Fibroblast of the aortic adventitia (primary cell): ENCODE results near the gene TMEM235. TPM values are rescaled to one million over a fixed set of nuclear protein-coding genes. Genes with fewer than 3 reads are reported as not detected.

ENCODE experiments used
- DNase-seq: peaks from one replicate; pipeline ENCODE4 v3.0.0-alpha.2; 2010; ENCODE audit warnings: low read depth
- H3K4me3 ChIP-seq: 2 replicates; pipeline ENCODE4 v1.5.1; 2011; ENCODE audit warnings: low read depth, mild to moderate bottlenecking, control low read depth, low read length, moderate library complexity
- CTCF ChIP-seq: IDR thresholded peaks from 2 replicates; pipeline ENCODE4 v1.5.1; 2011; ENCODE audit warnings: mild to moderate bottlenecking, low read length, control low read depth, inconsistent platforms; ENCODE audit not compliant: insufficient read depth
- total RNA-seq: library from RNA; depleted of rRNA; stranded (reverse); fragments of >200 nt; gene quantifications from 2 replicates; pipeline ENCODE4 v1.2.3, GENCODE V29; 2012; ENCODE audit warnings: low replicate concordance

Gene TMEM235
- total RNA-seq, 1 donor, result not detected

DNA sequence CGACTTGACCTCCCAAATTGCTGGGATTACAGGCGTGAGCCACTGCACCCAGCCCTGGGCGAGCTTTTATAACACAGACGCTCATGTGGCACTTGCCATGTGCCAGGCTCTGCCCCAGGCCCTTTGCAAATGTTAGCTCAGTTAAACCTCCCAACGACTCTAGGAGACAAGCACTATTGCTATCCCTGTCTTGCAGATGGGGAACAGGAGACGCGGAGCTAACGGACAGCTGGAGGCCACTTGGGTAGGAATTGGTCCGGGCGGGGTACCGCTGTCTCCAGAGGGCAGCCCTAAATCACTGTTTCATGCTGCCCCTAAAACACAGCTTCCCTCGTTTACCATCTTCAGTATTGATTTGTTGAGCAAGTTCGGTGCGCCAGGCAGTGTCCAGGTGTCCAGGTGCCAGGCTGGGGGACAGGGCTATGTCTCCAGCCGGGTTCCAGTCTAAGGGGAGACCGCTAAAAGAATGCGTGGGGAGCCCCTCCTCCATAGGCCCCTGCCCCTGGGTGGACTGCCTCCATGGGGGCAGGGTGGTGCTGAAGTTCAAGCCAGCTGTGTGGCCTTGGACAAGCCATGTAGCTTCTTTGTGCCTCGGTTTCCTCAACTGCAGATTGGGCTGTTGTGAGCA lies 23.7 kb downstream of the TMEM235 start:
- no peak for TF ChIP-seq CTCF
- DNase-seq, result no peak
- H3K4me3 ChIP-seq, result no peak overlapping the region

DNA sequence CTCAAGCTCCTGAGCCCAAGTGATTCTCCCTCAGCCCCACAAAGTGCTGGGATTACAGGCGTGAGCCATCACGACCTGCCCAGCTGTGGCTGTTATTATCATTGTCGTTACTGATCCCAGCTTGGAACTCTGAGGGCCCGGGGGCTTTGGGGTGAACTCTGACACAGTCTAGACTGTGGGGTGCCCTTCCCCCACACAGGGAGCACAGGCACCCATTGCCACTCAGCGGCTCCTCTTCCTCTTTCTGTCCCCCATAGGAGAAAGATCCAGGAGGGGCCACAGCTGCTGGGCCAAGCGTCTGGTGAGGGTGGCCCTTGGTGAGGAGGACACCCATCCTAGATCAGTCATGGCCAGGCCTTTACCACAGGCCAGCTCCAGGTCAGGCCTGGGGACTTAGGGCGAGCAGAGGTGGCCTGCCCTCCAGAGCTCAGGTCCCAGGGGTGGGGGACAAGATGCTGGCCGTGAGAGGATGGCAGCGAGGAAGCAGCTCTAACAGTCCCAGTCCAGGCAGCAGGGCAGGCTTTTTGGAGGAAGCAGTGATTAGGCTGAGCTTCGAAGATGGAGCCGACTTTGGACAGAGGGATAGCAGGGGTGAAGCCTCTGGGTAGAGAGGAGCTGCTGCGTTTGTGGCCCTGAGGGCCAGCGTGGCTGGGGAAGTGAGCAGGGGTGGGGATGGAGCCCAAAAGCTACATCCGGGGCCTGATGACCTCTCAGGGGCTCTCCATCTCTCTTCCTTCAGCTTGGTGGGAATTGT lies 24.7 kb downstream of the TMEM235 start:
- DNase-seq, result no peak
- H3K4me3 ChIP-seq, result no peak overlapping the region
- TF ChIP-seq CTCF, result no peak

- H3K4me3 ChIP-seq, result no peak overlapping the region
- no peak for DNase-seq
- no peak for TF ChIP-seq CTCF
Measured at GRCh38 chr17:78256707-78257591, 25.5 kb downstream of the TMEM235 start.

GRCh38 chr17:78257810-78258322 lies 26.4 kb downstream of the TMEM235 start:
- no peak overlapping the region for H3K4me3 ChIP-seq
- DNase-seq, result no peak
- TF ChIP-seq CTCF, result no peak

- no peak for TF ChIP-seq CTCF
- no peak for DNase-seq
- no peak overlapping the region for H3K4me3 ChIP-seq
Measured at GRCh38 chr17:78258323-78259191, 27.1 kb downstream of the TMEM235 start.

GRCh38 chr17:78259192-78259554 lies 27.7 kb downstream of the TMEM235 start:
- TF ChIP-seq CTCF, result no peak
- no peak for DNase-seq
- H3K4me3 ChIP-seq, result no peak overlapping the region
